Activated naive CD8-positive, alpha-beta T cell (primary cell): Measurements from ENCODE around the gene LYPD6.

Experiments
- H3K27ac Mint-ChIP-seq: one replicate; pipeline ENCODE4 v1.8.0; 2021; ENCODE audit warnings: mixed read lengths
- H3K27me3 Mint-ChIP-seq: one replicate; pipeline ENCODE4 v1.8.0; 2021; ENCODE audit warnings: mixed read lengths
- H3K36me3 Mint-ChIP-seq: one replicate; pipeline ENCODE4 v1.8.0; 2021; ENCODE audit warnings: mixed read lengths
- H3K4me1 Mint-ChIP-seq: one replicate; pipeline ENCODE4 v1.8.0; 2021; ENCODE audit warnings: low read depth, mixed read lengths
- H3K4me3 Mint-ChIP-seq: one replicate; pipeline ENCODE4 v1.8.0; 2021; ENCODE audit warnings: mild to moderate bottlenecking, mixed read lengths
- H3K9me3 Mint-ChIP-seq: one replicate; pipeline ENCODE4 v1.8.0; 2021; ENCODE audit warnings: low read depth, mixed read lengths

LYPD6 gene

GRCh38 chr2:149331023-149331400, 625 bp downstream of the LYPD6 start:
- Mint-ChIP-seq H3K4me3 (peak overlapping the region; percentile 2), H3K4me1 (peaks cover 8% of the 10 kb centered on the region), H3K36me3 (no peaks in the 10 kb centered on the region), H3K9me3 (no peaks in the 10 kb centered on the region), H3K27ac (no peak overlapping the region), H3K27me3 (peaks cover 40% of the 10 kb centered on the region)

DNA sequence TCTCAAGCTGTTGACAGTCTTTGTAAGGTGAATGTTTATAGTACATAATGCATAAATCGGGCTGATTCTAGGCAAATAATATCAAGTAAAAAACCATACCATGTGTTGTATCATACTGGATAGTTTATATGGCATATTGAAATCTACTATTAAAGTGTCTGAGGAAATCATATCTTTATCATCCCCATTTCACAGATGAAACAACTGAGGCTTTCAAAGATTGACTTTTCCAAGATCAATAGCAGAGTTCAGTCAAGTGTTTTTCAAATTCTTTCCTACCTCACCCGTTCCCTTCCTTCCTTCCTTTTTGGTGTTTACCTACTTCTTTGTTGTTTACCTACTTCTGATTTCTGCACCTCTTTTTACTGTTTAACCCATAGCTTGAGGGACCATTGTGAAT, 2.0 kb downstream of the LYPD6 start:
- Mint-ChIP-seq H3K9me3 (peaks cover 8% of the 10 kb centered on the region), H3K27me3 (peaks cover 40% of the 10 kb centered on the region), H3K36me3 (no peaks in the 10 kb centered on the region), H3K4me3 (no peak overlapping the region), H3K27ac (no peak overlapping the region), H3K4me1 (peaks cover 8% of the 10 kb centered on the region)

GRCh38 chr2:149333636-149334035, 3.2 kb downstream of the LYPD6 start:
- peaks cover 8% of the 10 kb centered on the region for H3K9me3 Mint-ChIP-seq
- no peak overlapping the region for H3K4me3 Mint-ChIP-seq
- H3K27ac Mint-ChIP-seq = no peak overlapping the region
- no peaks in the 10 kb centered on the region for H3K36me3 Mint-ChIP-seq
- H3K27me3 Mint-ChIP-seq = peaks cover 36% of the 10 kb centered on the region
- H3K4me1 Mint-ChIP-seq = peaks cover 8% of the 10 kb centered on the region

DNA sequence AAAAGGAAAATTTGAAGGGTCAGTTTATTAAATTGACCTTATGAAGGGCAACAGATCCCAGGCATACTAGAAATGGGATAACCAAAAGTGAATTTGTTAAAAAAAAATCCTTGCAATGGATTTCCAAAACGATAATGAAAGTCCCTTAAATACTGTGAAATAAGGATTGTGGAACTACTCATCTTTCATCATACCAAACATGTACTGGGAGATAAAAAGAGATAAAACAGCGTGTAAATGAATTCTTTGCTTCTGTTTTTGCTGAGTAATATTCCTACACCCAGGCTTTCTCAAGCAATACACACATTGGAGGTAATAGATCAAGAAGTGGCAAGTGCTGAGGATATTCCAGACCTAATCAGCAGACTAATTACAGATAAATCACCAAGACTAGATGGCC, 3.8 kb downstream of the LYPD6 start:
- Mint-ChIP-seq H3K36me3 (no peaks in the 10 kb centered on the region), H3K4me3 (no peak overlapping the region), H3K4me1 (peaks cover 5% of the 10 kb centered on the region), H3K9me3 (peaks cover 8% of the 10 kb centered on the region), H3K27me3 (peaks cover 31% of the 10 kb centered on the region), H3K27ac (no peak overlapping the region)

DNA sequence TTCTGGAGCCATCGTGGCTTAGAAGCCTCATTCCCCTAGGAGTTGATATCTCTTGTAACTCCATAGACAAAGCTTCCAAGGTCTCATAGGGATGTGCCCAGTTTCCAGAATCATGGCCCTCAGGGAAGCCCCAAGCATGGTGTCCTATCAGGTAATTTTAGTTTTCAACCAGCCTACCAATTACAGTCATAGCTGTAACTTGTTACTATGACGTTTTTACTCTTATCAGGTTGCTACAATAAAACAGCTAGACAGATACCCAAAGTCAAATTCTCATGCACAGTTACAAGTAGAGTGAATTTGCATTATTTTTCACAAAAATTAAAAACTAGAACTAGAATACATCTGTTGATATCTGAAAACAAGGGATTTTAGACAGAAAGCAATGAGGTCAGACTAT, 8.9 kb downstream of the LYPD6 start:
- H3K4me1 Mint-ChIP-seq = no peaks in the 10 kb centered on the region

DNA sequence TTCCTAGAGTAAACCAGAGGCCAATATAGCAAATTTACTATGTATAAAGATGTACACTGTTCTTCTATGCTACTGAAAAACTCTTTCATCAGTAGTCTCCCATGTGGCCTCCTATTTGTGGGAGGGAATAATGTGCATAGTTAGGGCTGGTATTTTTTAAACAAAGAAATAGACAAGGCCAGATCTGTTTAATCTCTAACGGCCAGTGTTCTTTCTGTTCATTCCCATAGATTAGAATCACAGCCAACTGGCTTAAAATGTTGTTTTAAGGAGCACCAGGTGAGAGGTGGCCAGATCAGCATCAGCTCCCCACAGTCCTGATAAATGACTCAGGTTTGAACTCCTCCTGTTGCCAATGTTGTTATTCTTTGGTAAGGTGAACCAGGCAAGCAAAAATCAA, 12.1 kb downstream of the LYPD6 start:
- Mint-ChIP-seq H3K4me3 (no peak overlapping the region), H3K27me3 (peaks cover 3% of the 10 kb centered on the region), H3K4me1 (no peaks in the 10 kb centered on the region), H3K27ac (no peak overlapping the region), H3K9me3 (no peaks in the 10 kb centered on the region), H3K36me3 (no peaks in the 10 kb centered on the region)

More for the DNA sequence above, 8.9 kb downstream of the LYPD6 start:
- H3K27me3 Mint-ChIP-seq = peaks cover 5% of the 10 kb centered on the region
- H3K27ac Mint-ChIP-seq = no peak overlapping the region
- no peaks in the 10 kb centered on the region for H3K36me3 Mint-ChIP-seq
- peaks cover 8% of the 10 kb centered on the region for H3K9me3 Mint-ChIP-seq
- no peak overlapping the region for H3K4me3 Mint-ChIP-seq

DNA sequence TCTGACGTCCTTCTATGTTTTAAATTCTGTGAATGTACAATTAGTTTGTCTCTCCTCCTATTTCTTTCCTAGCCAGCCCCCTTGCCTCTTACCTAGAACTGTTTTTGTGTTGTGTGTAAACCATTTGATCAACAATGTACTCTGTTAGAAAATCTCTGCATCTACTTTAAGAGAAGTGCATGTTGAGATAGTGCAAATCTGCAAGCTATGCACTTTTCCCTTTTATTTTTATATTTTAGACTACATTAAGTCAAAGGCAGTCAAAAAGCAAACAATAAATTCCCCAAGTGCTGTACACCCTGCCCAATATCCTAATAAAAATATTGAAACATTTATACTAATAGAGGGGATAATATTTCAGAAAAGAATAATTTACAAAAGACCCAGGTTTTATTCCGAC, 13.7 kb downstream of the LYPD6 start:
- Mint-ChIP-seq H3K27ac (no peak overlapping the region), H3K27me3 (peaks cover 2% of the 10 kb centered on the region), H3K4me1 (no peaks in the 10 kb centered on the region), H3K36me3 (no peaks in the 10 kb centered on the region), H3K9me3 (no peaks in the 10 kb centered on the region), H3K4me3 (no peak overlapping the region)

- H3K27me3 Mint-ChIP-seq = peaks cover 2% of the 10 kb centered on the region
- H3K4me3 Mint-ChIP-seq = no peak overlapping the region
- no peaks in the 10 kb centered on the region for H3K36me3 Mint-ChIP-seq
These were observed 15.9 kb downstream of the LYPD6 start for GRCh38 chr2:149346272-149346671.

DNA sequence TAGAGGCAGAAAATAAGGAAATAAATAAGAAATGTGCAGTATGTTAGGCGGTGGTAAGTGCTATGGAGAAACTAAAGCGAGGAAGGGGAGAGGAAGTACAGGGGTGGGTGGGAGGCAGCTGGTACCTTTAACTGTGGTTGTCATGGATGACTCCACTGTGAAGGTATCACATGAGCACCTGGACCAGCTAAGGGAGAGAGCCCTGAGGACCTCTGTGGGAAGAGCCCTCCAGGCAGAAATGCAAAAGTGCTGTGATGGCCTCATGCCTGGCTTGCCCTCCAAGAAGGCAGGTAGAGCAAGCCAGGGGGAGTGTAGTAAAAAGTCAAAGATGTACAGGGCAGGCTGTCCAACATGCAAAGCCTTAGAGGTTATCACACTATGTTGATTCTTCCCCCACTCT, 17.9 kb downstream of the LYPD6 start:
- no peaks in the 10 kb centered on the region for H3K36me3 Mint-ChIP-seq
- H3K9me3 Mint-ChIP-seq = no peaks in the 10 kb centered on the region
- H3K4me3 Mint-ChIP-seq = no peak overlapping the region
- no peak overlapping the region for H3K27ac Mint-ChIP-seq
- peaks cover 4% of the 10 kb centered on the region for H3K27me3 Mint-ChIP-seq
- no peaks in the 10 kb centered on the region for H3K4me1 Mint-ChIP-seq

More at GRCh38 chr2:149346272-149346671, 15.9 kb downstream of the LYPD6 start:
- no peaks in the 10 kb centered on the region for H3K9me3 Mint-ChIP-seq
- no peaks in the 10 kb centered on the region for H3K4me1 Mint-ChIP-seq
- no peak overlapping the region for H3K27ac Mint-ChIP-seq

DNA sequence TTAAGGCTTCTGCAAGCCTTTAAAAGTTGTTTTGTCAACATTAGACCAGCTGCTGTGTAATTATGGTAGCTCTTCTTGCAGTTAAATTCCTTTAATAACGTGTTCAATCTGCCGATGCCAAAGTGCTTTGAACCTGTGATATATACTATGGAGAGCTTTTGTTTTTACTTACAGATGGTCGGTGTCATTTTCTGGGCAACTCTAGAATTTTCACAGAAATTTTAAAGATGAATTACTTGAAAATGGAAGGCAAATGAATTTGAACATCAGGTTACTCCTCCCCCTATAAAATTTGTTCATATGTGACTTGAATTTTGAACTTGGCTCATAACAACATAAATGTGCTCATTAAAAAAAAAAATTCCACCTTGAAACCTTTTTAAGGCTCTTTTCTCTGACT, 23.0 kb downstream of the LYPD6 start:
- no peak overlapping the region for H3K4me3 Mint-ChIP-seq
- H3K36me3 Mint-ChIP-seq = no peaks in the 10 kb centered on the region
- no peaks in the 10 kb centered on the region for H3K4me1 Mint-ChIP-seq
- H3K27ac Mint-ChIP-seq = no peak overlapping the region
- H3K9me3 Mint-ChIP-seq = no peaks in the 10 kb centered on the region
- peaks cover 4% of the 10 kb centered on the region for H3K27me3 Mint-ChIP-seq

GRCh38 chr2:149355716-149356422, 25.5 kb downstream of the LYPD6 start:
- no peak overlapping the region for H3K27ac Mint-ChIP-seq
- peaks cover 7% of the 10 kb centered on the region for H3K27me3 Mint-ChIP-seq

DNA sequence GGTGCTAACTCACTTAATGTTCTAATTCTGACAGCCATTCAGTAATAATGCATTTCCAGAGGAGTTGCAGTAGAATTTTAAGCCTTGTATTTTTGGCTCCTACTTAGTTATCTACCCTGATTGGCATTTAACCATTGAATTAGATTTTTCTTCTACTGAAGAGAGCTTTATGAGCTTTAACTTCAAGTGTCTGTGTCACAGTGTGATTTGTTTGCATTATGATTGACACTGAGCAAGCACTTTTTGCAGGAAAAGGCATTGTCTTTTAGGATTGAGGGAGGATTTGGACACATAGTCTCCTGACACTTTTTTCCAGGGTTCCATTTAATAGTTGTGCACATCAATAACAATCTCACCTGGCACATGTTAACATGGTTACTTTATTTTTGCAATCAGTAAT, 26.7 kb downstream of the LYPD6 start:
- Mint-ChIP-seq H3K27me3 (peaks cover 10% of the 10 kb centered on the region), H3K36me3 (no peaks in the 10 kb centered on the region), H3K27ac (no peak overlapping the region), H3K9me3 (no peaks in the 10 kb centered on the region), H3K4me1 (no peaks in the 10 kb centered on the region), H3K4me3 (no peak overlapping the region)

More at GRCh38 chr2:149355716-149356422, 25.5 kb downstream of the LYPD6 start:
- no peaks in the 10 kb centered on the region for H3K4me1 Mint-ChIP-seq
- no peaks in the 10 kb centered on the region for H3K9me3 Mint-ChIP-seq
- H3K36me3 Mint-ChIP-seq = no peaks in the 10 kb centered on the region
- H3K4me3 Mint-ChIP-seq = no peak overlapping the region

GRCh38 chr2:149360106-149360505, 29.7 kb downstream of the LYPD6 start:
- Mint-ChIP-seq H3K27ac (no peak overlapping the region), H3K9me3 (no peaks in the 10 kb centered on the region), H3K4me3 (no peak overlapping the region), H3K4me1 (no peaks in the 10 kb centered on the region), H3K27me3 (peaks cover 14% of the 10 kb centered on the region), H3K36me3 (no peaks in the 10 kb centered on the region)

DNA sequence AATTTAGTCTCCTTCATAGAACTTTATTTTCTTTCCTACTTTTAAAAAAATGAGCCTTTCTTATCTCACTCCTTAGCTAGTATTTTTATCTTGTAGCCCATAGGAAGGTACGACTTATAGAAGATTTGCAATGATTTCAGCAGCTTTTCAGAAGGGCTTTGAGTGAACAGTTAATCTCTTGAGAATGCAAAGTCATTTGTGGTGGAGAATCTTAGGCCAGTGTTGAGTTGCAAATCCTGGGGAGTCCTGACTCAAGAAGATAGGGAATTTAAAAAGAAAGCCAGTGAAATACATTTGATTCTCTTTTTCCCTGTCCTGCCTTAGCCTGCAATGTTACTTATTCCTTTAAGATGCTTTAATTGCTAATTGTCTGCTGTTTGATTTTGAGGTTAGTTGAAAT, 33.6 kb downstream of the LYPD6 start:
- Mint-ChIP-seq H3K36me3 (no peaks in the 10 kb centered on the region), H3K9me3 (no peaks in the 10 kb centered on the region), H3K27me3 (peaks cover 29% of the 10 kb centered on the region), H3K4me1 (no peaks in the 10 kb centered on the region), H3K4me3 (no peak overlapping the region), H3K27ac (no peak overlapping the region)

DNA sequence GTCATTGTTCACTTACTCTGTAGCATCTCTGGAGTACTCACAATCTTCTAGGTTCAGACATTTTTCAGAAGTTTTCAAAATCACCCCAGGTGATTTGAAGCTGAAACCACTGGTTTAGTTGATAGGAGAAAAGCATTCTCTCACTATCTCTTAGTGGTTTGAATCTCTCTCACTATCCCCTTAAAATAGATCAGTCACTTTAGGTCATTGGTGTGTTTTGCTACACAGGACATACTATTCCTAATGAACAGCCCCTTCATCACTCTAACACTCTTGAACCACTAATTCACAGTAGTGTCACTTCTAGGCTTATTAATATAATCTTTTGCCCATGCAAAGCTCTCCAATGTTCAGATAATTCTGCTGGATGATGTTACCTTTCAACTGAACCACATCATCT, 34.5 kb downstream of the LYPD6 start:
- Mint-ChIP-seq H3K27me3 (peaks cover 29% of the 10 kb centered on the region), H3K4me1 (no peaks in the 10 kb centered on the region), H3K4me3 (no peak overlapping the region), H3K36me3 (no peaks in the 10 kb centered on the region), H3K9me3 (no peaks in the 10 kb centered on the region), H3K27ac (no peak overlapping the region)

DNA sequence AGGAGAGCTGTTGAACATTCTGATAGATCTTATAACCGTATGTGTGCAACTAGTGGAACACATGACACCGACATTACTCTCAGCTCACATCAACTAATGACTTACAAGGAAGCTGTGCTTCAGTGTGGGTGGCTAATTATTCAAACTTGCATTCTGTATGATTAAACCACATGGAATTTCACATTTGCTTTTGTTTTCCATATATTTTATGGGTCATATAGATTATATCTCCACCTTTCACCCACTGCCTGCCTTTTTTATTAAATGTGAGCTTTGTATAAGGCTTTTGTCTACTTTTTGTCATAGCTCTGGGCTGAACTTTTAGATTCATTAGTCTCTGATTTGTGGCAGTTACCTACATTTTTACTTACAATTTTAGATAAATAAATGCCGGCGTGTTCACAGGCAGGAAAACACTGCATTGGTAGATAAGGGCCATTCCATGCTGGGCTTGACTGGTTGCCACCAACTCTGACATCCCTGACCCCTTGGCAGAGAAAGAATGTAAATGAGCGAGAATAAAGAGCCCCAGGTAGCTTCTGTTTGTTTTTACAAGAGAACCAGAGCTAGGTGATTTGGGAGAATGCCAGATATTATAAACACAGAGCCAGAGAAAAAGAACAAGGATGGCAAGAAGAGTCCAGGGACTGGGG, 35.7 kb downstream of the LYPD6 start:
- H3K27ac Mint-ChIP-seq = no peak overlapping the region

More for the DNA sequence above, 35.7 kb downstream of the LYPD6 start:
- H3K9me3 Mint-ChIP-seq = no peaks in the 10 kb centered on the region
- peaks cover 26% of the 10 kb centered on the region for H3K27me3 Mint-ChIP-seq
- H3K4me1 Mint-ChIP-seq = no peaks in the 10 kb centered on the region
- no peaks in the 10 kb centered on the region for H3K36me3 Mint-ChIP-seq
- H3K4me3 Mint-ChIP-seq = no peak overlapping the region
